Keratinocyte (primary cell): ENCODE results near the gene WDR17. TPM values are rescaled to one million over a fixed set of nuclear protein-coding genes. Genes with fewer than 3 reads are reported as not detected.

Source experiments
- DNase-seq: peaks from one replicate; pipeline ENCODE4 v3.0.0-alpha.2; 2011; ENCODE audit warnings: low read depth, missing footprints, low spot score
- FAIRE-seq: peaks from 2 replicates; lab custom pipeline; 2011; peaks lifted over from hg19 to GRCh38; lab: Jason Lieb, UNC
- H2AFZ ChIP-seq: 2 replicates; pipeline ENCODE4 v1.6.0; 2012; ENCODE audit warnings: low read length, control low read depth, inconsistent platforms; ENCODE audit not compliant: control insufficient read depth
- H3K27ac ChIP-seq: 2 replicates; pipeline ENCODE4 v1.5.1; 2011; ENCODE audit warnings: low read length; ENCODE audit not compliant: control insufficient read depth, insufficient read depth
- H3K27me3 ChIP-seq: 3 replicates; pipeline ENCODE4 v1.6.0; 2011; ENCODE audit warnings: low read length; ENCODE audit not compliant: control insufficient read depth, insufficient read depth; ENCODE audit errors: extremely low read depth
- H3K36me3 ChIP-seq, 2 experiments: 2 replicates in 1 of 2; 3 replicates in 1 of 2; pipeline ENCODE4 v1.5.1; 2011; ENCODE audit warnings: low read length in 2 of 2, mild to moderate bottlenecking in 1 of 2; ENCODE audit not compliant: control insufficient read depth in 2 of 2, insufficient read depth in 2 of 2; ENCODE audit errors: extremely low read depth in 1 of 2
- H3K4me1 ChIP-seq: 3 replicates; pipeline ENCODE4 v1.5.1; 2011; ENCODE audit warnings: low read length; ENCODE audit not compliant: control insufficient read depth, insufficient read depth; ENCODE audit errors: extremely low read depth
- H3K4me2 ChIP-seq: 3 replicates; pipeline ENCODE4 v1.6.0; 2011; ENCODE audit warnings: low read depth, low read length; ENCODE audit not compliant: control insufficient read depth, insufficient read depth; ENCODE audit errors: extremely low read depth
- H3K4me3 ChIP-seq, 3 experiments: fragments of 200-600 bp in 1 of 3; sonication (generic) in 1 of 3; 2 replicates in 2 of 3; 3 replicates in 1 of 3; pipeline ENCODE4 v1.5.1; 2011 to 2016; ENCODE audit warnings: low read length in 3 of 3, mild to moderate bottlenecking in 3 of 3, control low read depth in 2 of 3, inconsistent platforms in 1 of 3, low read depth in 1 of 3, mixed read lengths in 1 of 3, mixed run types in 1 of 3, moderate library complexity in 1 of 3; ENCODE audit not compliant: control insufficient read depth in 2 of 3, insufficient read depth in 2 of 3; ENCODE audit errors: extremely low read depth in 1 of 3
- H3K79me2 ChIP-seq: 2 replicates; pipeline ENCODE4 v1.6.0; 2012; ENCODE audit warnings: low read length; ENCODE audit not compliant: control insufficient read depth, insufficient read depth
- H3K9ac ChIP-seq: 3 replicates; pipeline ENCODE4 v1.6.0; 2011; ENCODE audit warnings: low read length; ENCODE audit not compliant: control insufficient read depth, insufficient read depth; ENCODE audit errors: extremely low read depth
- H3K9me1 ChIP-seq: 3 replicates; pipeline ENCODE4 v1.6.0; 2011; ENCODE audit warnings: low read length; ENCODE audit not compliant: control insufficient read depth, insufficient read depth; ENCODE audit errors: extremely low read depth
- H3K9me3 ChIP-seq: 2 replicates; pipeline ENCODE4 v1.5.1; 2012; ENCODE audit warnings: low read depth, low read length; ENCODE audit not compliant: control insufficient read depth
- H4K20me1 ChIP-seq: 3 replicates; pipeline ENCODE4 v1.6.0; 2011; ENCODE audit warnings: low read length; ENCODE audit not compliant: control insufficient read depth, insufficient read depth; ENCODE audit errors: extremely low read depth
- CTCF ChIP-seq, 3 experiments: IDR thresholded peaks in 1 of 3; conservative IDR thresholded peaks in 1 of 3; optimal IDR thresholded peaks in 1 of 3; 2 replicates in 2 of 3; 3 replicates in 1 of 3; pipeline versions ENCODE3 to v1.5.1; 2011; ENCODE audit warnings: low read length in 3 of 3, mild to moderate bottlenecking in 3 of 3, moderate library complexity in 2 of 3, control low read depth in 1 of 3, inconsistent platforms in 1 of 3; ENCODE audit not compliant: insufficient read depth in 2 of 3; ENCODE audit errors: extremely low read depth in 1 of 3
- EZH2 ChIP-seq: IDR thresholded peaks from one replicate; pipeline ENCODE4 v1.6.1; 2012; ENCODE audit warnings: inconsistent platforms, mild to moderate bottlenecking, low read length, moderate library complexity
- dilution Hi-C: fragments of 300-500 bp; cut with MboI; formaldehyde crosslinking; loops from one replicate; pipeline ENCODE4 v1.7.0; 2020; ENCODE audit warnings: low sequenced_read_pairs; ENCODE audit not compliant: extremely low pct_ligation_motif_present
- polyA plus RNA-seq, 5 experiments: library from polyadenylated mRNA; depleted of rRNA in 3 of 5; stranded (reverse) in 3 of 5; stranded (forward) in 1 of 5; unstranded in 1 of 5; fragments of >200 nt; gene quantifications; 1 replicate in 1 of 5; 2 replicates in 3 of 5; 3 replicates in 1 of 5; pipeline versions ENCODE4 v1.2.1 to v1.2.3, GENCODE V29; 2011 to 2012; ENCODE audit warnings: missing spikeins in 2 of 5, low read depth in 1 of 5, low replicate concordance in 1 of 5

WDR17 gene
- polyA plus RNA-seq, 1 donor (not counting 4 experiments of a cell fraction or from before 2014, with no cell fraction given), result 1.1 TPM

DNA sequence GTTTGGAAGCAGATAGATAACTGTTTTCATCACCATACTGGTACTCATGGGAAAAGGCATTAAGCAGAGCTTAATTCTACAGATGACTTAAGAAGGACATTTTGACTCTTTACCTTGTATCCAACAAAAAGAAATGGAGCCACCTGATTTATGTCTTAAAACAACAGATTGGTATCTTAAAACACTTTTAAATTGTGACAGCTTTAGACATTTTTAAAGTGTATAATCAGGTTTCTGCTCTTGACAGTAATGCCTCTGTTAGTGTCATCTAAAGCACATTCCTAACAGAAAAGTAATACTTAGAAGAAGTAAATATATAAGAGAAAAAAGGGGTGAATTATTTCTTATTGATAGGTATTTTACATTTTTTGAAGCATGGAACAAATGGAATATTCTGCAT, 73.9 kb downstream of the WDR17 start:
- Histone ChIP-seq H4K20me1 (no peaks in the 10 kb centered on the region), H3K4me2 (no peak overlapping the region), H3K36me3 (no peaks in the 10 kb centered on the region), H3K4me1 (no peaks in the 10 kb centered on the region), H3K9me3 (no peaks in the 10 kb centered on the region), H3K9me1 (no peaks in the 10 kb centered on the region), H3K9ac (no peak overlapping the region), H3K27ac (no peak overlapping the region), H3K4me3 (no peak overlapping the region), H3K79me2 (no peaks in the 10 kb centered on the region), H2AFZ (no peak overlapping the region), H3K27me3 (no peaks in the 10 kb centered on the region)
- TF ChIP-seq CTCF (optimal IDR thresholded peaks at IDR 0.05 in 1 of 3, IDR thresholded peaks at IDR 0.05 in 1 of 3, conservative IDR thresholded peaks at IDR 0.05 in 1 of 3; ENCODE audit: extremely low read depth in 1 of 3, insufficient read depth in 2 of 3, low read length in 3 of 3) (no peak), EZH2 (no peak)
- no peak for DNase-seq
- FAIRE-seq, result no peak
- dilution Hi-C loops, result no loop called here

GRCh38 chr4:176142253-176142652, 76.6 kb downstream of the WDR17 start:
- no peaks in the 10 kb centered on the region for H3K36me3 ChIP-seq
- H3K27me3 ChIP-seq, result no peaks in the 10 kb centered on the region
- H3K4me2 ChIP-seq, result no peak overlapping the region
- dilution Hi-C loops, result no loop called here
- H3K27ac ChIP-seq, result no peak overlapping the region
- no peaks in the 10 kb centered on the region for H3K9me1 ChIP-seq
- H3K79me2 ChIP-seq, result no peaks in the 10 kb centered on the region
- H3K9ac ChIP-seq, result no peak overlapping the region
- no peak overlapping the region for H3K4me3 ChIP-seq
- H3K9me3 ChIP-seq, result no peaks in the 10 kb centered on the region
- FAIRE-seq (no peak), DNase-seq (no peak)
- no peak overlapping the region for H2AFZ ChIP-seq
- no peak for TF ChIP-seq EZH2
- no peak for TF ChIP-seq CTCF (optimal IDR thresholded peaks at IDR 0.05 in 1 of 3, IDR thresholded peaks at IDR 0.05 in 1 of 3, conservative IDR thresholded peaks at IDR 0.05 in 1 of 3; ENCODE audit: extremely low read depth in 1 of 3, insufficient read depth in 2 of 3, low read length in 3 of 3)
- no peaks in the 10 kb centered on the region for H3K4me1 ChIP-seq
- no peaks in the 10 kb centered on the region for H4K20me1 ChIP-seq
